GM23248 (cell line): ENCODE measurements around the gene APEH.

Experiments used
- EZH2 ChIP-seq: fragments of 200-600 bp; sonication (generic); IDR thresholded peaks from 2 replicates; pipeline ENCODE4 v1.6.1; 2018; ENCODE audit warnings: antibody characterized with exemption, mild to moderate bottlenecking; ENCODE audit not compliant: insufficient read depth, poor library complexity, severe bottlenecking
- EZH2phosphoT487 ChIP-seq: fragments of 200-600 bp; sonication (generic); IDR thresholded peaks from 2 replicates; pipeline ENCODE4 v1.6.1; 2018; ENCODE audit warnings: antibody characterized with exemption, moderate library complexity, mild to moderate bottlenecking, low read depth; ENCODE audit not compliant: insufficient read depth

GRCh38 chr3:49646236-49646635, 27.9 kb upstream of the APEH start:
- TF ChIP-seq EZH2 (no peak), EZH2phosphoT487 (no peak)
